EL (cell line): Measurements from ENCODE around the gene BICRA.
"Not testable (repeated sequence)": the region's sequence is repeated elsewhere in the genome, so short reads cannot be mapped to it uniquely, and the experiment has no call there.

Experiments
- DNase-seq: peaks from one replicate; pipeline ENCODE4 v3.0.0-alpha.2; 2016

BICRA gene

DNA sequence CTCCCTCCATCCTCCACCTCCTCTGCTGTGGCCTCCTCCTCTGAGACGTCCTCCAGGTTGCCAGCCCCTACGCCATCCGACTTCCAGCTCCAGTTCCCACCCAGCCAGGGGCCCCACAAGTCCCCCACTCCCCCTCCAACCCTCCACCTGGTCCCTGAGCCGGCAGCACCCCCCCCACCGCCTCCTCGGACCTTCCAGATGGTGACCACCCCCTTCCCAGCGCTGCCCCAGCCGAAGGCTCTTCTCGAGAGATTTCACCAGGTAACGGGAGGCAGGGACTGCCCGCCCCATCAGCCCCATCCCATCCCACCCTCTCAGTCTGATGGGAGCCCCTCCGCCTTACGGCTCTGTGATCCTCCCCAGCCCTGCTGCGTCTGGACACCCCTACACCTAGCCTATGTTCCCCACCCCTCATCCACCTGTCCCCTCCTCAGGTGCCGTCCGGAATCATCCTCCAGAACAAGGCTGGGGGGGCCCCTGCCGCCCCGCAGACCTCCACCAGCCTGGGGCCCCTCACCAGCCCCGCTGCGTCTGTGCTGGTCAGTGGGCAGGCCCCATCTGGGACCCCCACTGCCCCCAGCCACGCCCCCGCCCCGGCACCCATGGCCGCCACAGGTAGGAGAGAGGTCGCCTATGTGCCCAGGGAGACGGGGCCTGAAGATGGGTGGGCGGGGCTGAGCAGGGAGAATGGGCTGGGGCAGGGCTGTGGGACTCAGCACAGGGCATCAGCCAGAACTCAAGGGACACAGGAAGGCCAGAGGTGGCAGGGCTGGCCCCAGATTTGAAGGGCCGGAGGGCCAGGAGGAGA is 85.7 kb downstream of the BICRA start:
- DNase-seq: no peak

GRCh38 chr19:47695533-47696262 is 86.8 kb downstream of the BICRA start:
- DNase-seq: no peak

- DNase-seq: no peak
Measured at GRCh38 chr19:47696635-47697034, 87.7 kb downstream of the BICRA start.

GRCh38 chr19:47697863-47698609 is 89.1 kb downstream of the BICRA start:
- DNase-seq: peak; percentile 81

DNA sequence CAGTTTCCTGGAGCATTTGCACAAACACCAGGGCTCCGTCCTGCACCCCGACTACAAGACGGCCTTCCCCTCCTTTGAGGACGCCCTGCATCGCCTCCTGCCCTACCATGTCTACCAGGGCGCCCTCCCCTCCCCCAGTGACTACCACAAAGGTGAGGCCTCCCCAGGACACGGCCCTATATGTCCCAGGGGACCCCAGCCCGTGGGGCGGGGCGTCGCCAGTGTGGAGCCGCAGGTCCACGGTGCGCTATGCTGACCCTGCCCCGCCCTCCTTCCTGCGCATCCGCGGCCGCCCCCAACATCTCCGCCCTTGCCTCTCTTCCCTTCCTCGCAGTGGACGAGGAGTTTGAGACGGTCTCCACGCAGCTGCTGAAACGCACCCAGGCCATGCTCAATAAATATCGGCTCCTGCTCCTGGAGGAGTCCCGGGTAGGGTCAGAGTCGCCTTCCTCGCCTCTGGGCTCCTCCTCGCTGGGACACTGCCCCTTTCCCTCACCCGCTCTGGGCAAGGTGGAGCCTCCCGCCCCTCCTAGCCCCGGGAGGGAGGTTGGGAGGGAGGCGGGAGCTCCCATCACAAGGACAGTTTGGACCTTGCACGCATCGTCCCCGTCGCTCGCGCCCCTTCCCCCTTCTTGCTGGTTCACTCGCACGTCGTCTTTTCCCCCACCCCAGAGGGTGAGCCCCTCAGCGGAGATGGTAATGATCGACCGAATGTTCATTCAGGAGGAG is 89.9 kb downstream of the BICRA start:
- DNase-seq: no peak

- DNase-seq: peak; percentile 39
Measured at GRCh38 chr19:47699360-47699917, 90.5 kb downstream of the BICRA start.

DNA sequence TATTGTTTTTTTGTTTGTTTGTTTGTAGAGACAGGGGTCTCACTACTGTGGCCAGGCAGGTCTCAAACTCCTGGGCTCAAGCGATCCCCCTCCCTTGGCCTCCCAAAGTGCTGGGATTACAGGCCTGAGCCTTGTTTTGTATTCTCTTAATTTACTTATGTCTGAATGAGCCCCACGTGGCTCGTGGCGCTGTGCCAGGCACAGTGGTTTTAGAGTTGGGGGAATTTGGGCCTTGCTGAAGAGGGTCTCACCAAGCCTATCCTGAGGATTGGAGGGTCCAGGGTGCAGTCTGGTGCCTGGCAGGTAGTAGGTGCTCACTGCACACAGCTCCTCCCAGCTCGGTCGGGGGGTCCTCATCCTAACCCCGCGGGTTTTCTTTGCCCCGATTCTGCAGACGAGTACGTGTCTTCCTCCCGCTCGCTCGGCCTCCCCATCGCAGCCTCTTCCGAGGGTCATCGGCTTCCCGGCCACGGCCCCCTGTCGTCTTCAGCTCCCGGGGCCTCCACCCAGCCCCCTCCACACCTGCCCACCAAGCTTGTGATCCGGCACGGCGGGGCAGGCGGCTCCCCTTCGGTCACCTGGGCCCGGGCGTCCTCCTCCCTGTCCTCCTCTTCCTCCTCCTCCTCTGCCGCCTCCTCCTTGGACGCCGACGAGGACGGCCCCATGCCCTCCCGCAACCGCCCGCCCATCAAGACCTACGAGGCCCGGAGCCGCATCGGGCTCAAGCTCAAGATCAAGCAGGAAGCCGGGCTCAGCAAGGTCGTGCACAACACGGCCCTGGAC is 92.2 kb downstream of the BICRA start:
- no peak for DNase-seq

DNA sequence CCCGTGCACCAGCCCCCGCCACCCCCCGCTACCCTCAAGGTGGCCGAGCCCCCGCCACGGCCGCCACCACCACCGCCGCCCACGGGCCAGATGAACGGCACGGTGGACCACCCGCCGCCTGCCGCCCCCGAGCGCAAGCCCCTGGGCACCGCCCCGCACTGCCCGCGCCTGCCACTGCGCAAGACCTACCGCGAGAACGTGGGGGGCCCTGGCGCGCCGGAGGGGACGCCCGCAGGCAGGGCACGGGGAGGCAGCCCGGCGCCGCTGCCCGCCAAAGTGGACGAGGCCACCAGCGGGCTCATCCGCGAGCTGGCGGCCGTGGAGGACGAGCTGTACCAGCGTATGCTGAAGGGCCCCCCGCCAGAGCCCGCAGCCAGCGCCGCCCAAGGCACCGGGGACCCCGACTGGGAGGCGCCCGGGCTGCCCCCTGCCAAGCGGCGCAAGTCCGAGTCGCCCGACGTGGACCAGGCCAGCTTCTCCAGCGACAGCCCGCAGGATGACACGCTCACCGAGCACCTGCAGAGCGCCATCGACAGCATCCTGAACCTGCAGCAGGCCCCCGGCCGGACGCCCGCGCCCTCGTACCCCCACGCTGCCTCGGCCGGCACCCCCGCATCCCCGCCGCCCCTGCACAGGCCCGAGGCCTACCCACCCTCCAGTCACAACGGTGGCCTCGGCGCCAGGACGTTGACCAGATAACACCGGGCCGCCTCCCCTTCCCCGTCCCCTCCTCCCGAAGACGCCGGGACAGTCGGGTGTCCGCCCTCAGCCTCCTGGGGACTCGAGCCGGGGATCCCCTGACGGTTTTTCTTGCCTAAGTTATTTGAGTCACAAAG is 93.0 kb downstream of the BICRA start:
- DNase-seq: no peak

DNA sequence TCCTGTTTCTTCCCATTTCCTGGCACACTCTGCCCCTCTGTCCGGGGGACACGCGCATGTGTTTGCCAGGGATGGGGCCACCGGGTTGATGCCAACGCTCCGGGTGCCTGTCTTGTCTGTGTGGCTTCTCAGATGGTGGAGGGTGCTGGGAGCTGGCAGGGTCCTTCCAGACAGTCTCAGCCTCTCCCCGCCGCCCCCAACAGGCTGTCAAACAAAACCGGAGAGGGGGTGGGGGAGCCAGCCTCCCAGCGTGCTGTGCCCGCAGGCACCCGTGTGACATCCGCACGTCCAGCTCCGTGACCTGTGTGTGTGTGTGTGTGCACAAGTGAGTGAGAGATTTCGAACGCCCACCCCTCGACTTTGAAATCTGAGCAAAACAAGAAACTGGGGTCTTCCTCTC is 93.7 kb downstream of the BICRA start:
- no peak for DNase-seq

GRCh38 chr19:47703301-47703700 is 94.4 kb downstream of the BICRA start:
- no peak for DNase-seq

- no peak for DNase-seq
Measured at GRCh38 chr19:47704024-47704423, 95.1 kb downstream of the BICRA start.

DNA sequence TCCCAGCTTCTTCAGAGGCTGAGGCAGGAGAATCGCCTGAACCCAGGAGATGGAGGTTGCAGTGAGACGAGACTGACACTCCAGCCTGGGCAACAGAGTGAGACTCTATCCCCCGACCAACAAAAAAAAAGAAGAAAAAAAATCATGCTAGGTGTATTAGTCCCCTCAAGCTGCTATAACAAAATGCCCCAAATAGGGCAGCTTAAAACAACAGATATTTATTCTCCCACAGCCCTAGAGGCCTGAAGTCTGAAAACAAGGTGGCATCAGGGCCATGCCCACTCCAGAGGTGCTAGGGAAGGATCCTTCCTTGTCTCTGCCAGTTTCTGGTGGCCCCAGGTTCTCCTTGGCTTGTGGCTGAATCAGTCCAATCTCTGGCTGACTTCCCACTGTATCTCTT is 95.7 kb downstream of the BICRA start:
- no peak for DNase-seq

DNA sequence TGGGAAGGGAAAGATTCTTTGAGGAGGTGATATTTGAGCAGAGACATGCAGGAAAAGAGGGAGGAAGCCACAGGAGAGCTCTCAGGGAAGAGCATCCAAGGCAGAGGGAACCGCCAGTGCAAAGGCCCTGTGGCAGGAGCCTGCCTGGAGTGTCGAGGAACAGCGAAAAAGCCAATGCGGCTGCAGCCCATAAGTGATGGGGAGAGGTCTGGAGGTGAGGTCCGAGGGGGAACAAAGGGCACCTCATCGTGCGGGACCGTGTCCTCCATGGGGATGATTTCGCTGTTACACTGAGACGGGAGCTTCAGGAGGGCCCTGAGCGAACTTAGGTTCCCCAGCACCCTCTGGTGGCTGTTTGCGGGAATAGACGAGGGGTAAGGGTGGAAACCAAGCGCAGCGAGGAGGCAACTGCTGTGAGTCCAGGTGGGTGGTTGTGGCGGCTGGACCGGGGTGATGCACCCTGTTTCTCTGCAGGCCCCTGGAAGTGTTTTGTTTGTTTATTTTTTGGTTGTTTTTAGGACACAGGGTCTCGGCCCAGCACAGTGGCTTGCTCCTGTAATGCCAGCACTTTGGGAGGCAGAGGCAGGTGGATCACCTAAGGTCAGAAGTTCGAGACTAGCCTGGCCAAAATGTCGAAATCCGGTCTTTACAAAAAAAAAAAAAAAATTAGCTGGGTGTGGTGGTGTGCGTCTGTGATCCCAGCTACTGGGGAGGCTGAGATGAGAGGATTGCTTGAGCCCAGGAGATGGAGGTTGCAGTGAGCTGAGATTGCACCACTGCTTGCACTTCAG is 98.4 kb downstream of the BICRA start:
- DNase-seq: peak; percentile 79

DNA sequence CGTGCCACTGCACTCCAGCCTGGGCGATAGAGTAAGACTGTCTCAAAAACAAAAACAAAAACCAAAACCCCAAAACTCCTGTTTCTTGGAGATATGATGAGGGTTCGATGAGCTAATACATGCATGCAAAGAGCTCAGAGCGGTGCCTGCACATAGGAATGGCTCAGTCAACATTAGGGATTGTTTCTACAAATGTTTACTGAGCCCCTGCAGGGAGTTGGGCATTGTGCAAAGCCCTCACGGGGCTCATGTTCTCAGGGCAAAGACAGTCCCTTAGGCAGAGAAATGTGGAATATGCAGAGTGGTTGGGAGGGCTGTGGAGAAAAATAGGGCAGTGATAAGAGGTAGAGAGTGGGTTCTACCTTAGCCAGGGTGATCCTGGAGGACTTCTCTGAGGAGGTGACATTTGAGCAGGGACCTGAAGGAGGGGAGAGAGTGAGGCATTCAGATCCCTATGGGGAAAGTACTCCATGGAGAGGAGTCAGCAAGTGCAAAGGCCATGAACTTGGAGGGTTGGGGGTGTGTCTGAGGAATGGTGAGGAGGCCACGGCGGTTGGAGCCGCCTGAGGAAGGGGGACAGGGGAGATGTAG is 102.8 kb downstream of the BICRA start:
- DNase-seq: no peak

- DNase-seq: peak; percentile 80
Measured at GRCh38 chr19:47713046-47714021, 104.4 kb downstream of the BICRA start, which contains the start of gene EHD2. EHD2 (plus strand) TSS chr19:47713422; CDS start chr19:47716613, 3,191 bp downstream.

- no peak for DNase-seq
Measured at GRCh38 chr19:47714339-47714738, 105.4 kb downstream of the BICRA start.

DNA sequence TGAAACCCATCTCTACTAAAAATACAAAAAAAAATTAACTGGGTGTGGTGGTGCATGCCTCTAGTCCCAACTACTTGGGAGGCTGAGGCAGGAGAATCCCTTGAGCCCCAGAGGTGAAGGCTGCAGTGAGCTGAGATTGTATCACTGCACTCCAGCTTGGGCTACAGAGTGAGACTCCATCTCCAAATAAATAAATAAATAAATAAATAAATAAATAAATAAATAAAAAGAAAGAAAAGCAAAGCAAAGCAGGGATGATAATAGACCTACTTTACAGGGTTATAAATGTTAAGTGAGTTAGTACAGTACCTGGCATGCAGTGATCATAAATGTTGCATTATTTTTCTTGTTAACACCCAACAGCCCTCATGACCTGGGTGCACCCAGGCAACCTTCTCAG is 105.9 kb downstream of the BICRA start:
- DNase-seq: not testable (repeated sequence)

DNA sequence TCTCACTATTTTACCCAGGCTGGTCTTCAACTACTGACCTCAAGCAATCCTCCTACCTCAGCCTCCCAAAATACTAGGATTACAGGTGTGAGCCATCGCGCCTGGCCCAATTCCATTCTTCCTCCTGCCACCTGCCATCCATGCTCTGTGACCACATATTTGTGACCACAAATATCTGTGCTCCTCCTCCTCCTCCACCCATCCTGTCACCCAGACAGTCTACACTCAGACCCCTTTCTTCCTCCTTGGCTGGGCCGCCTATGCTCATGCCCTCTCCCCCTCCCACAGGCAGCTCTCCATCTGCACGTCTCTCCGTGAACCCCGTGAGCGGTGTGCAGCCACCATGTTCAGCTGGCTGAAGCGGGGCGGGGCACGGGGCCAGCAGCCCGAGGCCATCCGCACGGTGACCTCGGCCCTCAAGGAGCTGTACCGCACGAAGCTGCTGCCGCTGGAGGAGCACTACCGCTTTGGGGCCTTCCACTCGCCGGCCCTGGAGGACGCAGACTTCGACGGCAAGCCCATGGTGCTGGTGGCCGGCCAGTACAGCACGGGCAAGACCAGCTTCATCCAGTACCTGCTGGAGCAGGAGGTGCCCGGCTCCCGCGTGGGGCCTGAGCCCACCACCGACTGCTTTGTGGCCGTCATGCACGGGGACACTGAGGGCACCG is 107.5 kb downstream of the BICRA start:
- DNase-seq: no peak
